Thyroid gland (tissue), 4 donors: ENCODE measurements around the gene FAM216B.

Experiments used
- POLR2A ChIP-seq, 2 donors: fragments of 450-650 bp; IDR thresholded peaks; one replicate each; pipeline ENCODE4 v1.6.1; 2017; ENCODE audit warnings: antibody characterized with exemption in 2 of 2, mild to moderate bottlenecking in 2 of 2, moderate library complexity in 1 of 2
- TF ChIP-seq, protein P1 (sequence below), 6 experiments: fragments of 200-600 bp in 3 of 6; fragments of 450-650 bp in 3 of 6; sonication (generic) in 3 of 6; IDR thresholded peaks; one replicate each; pipeline ENCODE4 v1.5.1; 2016 to 2019; ENCODE audit warnings: antibody characterized with exemption in 6 of 6, mild to moderate bottlenecking in 2 of 6, inconsistent platforms in 1 of 6, moderate library complexity in 1 of 6

DNA sequence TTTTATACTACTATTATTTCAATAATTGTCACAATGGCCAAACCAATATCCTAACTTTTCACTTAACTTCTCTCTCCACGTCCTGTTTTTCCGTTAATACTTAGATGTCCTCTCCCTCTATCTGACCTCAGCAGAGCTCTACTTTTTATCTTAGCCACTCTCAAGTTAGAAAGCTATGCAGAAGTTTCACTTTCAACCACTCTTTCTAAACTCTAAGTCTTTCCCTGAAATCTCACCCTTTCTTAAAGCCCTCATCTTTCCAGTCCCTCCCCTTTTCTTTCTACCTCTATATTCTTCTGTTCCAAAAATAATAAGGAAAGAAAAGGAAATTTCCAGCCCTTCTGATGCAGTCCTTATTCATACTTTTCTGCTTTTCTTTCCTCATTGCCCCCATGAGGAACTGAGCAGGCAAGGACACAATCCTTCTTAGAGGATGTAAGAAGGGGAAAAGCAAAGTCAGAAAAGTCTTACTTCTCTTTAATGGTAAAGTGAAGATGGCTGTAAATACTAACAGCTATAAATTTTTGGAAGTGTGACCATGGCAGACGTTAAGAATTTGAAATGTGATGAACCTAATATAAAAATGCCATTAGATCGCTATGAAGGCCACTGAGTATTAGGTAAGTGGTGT lies 23.0 kb downstream of the FAM216B start:
- TF ChIP-seq, protein P1, sequence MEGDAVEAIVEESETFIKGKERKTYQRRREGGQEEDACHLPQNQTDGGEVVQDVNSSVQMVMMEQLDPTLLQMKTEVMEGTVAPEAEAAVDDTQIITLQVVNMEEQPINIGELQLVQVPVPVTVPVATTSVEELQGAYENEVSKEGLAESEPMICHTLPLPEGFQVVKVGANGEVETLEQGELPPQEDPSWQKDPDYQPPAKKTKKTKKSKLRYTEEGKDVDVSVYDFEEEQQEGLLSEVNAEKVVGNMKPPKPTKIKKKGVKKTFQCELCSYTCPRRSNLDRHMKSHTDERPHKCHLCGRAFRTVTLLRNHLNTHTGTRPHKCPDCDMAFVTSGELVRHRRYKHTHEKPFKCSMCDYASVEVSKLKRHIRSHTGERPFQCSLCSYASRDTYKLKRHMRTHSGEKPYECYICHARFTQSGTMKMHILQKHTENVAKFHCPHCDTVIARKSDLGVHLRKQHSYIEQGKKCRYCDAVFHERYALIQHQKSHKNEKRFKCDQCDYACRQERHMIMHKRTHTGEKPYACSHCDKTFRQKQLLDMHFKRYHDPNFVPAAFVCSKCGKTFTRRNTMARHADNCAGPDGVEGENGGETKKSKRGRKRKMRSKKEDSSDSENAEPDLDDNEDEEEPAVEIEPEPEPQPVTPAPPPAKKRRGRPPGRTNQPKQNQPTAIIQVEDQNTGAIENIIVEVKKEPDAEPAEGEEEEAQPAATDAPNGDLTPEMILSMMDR (IDR thresholded peaks at IDR 0.05): no peak
- TF ChIP-seq POLR2A (IDR thresholded peaks at IDR 0.05): no peak
